ENCODE results near the gene POLDIP3. TPM values are rescaled to one million over a fixed set of nuclear protein-coding genes. Genes with fewer than 3 reads are reported as not detected.
"Not testable (repeated sequence)": the region's sequence is repeated elsewhere in the genome, so short reads cannot be mapped to it uniquely, and the experiment has no call there.

POLDIP3 gene
- total RNA-seq, 2 donors from 2014 or later = 81.9 to 102 TPM

DNA sequence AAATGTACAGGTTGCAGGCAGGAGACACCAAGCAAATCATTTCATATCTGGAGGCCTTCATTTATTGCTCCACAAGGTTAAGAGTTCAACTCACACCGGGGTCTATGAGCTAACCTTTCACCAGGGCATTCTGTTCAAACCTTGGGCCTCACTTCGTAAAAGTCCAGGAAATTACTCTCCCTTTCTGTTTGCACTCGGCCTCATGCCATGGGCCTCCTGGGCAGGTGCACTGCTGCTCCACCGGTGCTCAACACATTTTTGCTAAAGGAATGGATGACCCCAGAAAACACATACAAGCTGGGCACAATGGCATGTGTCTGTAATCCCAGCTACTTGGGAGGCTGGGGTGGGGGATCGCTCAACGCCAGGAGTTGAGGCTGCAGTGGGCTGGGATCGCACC lies 78.5 kb downstream of the POLDIP3 start:
- Histone ChIP-seq H3K9me3 (ENCODE audit: control insufficient read depth, low read length) (no peaks in the 10 kb centered on the region), H3K36me3 (ENCODE audit: control insufficient read depth, insufficient read depth, low read length) (no peaks in the 10 kb centered on the region), H3K4me3 (ENCODE audit: low read length) (no peak overlapping the region), H3K9ac (ENCODE audit: extremely low read depth, low read length, poor library complexity, severe bottlenecking) (no peak overlapping the region), H3K4me1 (ENCODE audit: control insufficient read depth, insufficient read depth, low read length) (no peaks in the 10 kb centered on the region), H3K27me3 (ENCODE audit: control insufficient read depth, insufficient read depth, low read length, poor library complexity, severe bottlenecking) (no peaks in the 10 kb centered on the region), H3K27ac (ENCODE audit: low read depth, low read length) (no peak overlapping the region)
- Mint-ChIP-seq H3K4me1 (peaks cover 2% of the 10 kb centered on the region), H3K4me3 (no peak overlapping the region), H3K27me3 (ENCODE audit: insufficient read depth) (no peaks in the 10 kb centered on the region), H3K27ac (no peak overlapping the region), H3K9me3 (no peaks in the 10 kb centered on the region), H3K36me3 (ENCODE audit: low read depth) (no peaks in the 10 kb centered on the region)
- no peak for DNase-seq
- WGBS, 2 experiments (ENCODE audit: insufficient coverage in 1 of 2, insufficient read length in 1 of 2) = 94% methylated on average over 5 to 7 of the region's 7 CpGs
- TF ChIP-seq, protein P1, sequence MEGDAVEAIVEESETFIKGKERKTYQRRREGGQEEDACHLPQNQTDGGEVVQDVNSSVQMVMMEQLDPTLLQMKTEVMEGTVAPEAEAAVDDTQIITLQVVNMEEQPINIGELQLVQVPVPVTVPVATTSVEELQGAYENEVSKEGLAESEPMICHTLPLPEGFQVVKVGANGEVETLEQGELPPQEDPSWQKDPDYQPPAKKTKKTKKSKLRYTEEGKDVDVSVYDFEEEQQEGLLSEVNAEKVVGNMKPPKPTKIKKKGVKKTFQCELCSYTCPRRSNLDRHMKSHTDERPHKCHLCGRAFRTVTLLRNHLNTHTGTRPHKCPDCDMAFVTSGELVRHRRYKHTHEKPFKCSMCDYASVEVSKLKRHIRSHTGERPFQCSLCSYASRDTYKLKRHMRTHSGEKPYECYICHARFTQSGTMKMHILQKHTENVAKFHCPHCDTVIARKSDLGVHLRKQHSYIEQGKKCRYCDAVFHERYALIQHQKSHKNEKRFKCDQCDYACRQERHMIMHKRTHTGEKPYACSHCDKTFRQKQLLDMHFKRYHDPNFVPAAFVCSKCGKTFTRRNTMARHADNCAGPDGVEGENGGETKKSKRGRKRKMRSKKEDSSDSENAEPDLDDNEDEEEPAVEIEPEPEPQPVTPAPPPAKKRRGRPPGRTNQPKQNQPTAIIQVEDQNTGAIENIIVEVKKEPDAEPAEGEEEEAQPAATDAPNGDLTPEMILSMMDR (conservative IDR thresholded peaks at IDR 0.05) = no peak

DNA sequence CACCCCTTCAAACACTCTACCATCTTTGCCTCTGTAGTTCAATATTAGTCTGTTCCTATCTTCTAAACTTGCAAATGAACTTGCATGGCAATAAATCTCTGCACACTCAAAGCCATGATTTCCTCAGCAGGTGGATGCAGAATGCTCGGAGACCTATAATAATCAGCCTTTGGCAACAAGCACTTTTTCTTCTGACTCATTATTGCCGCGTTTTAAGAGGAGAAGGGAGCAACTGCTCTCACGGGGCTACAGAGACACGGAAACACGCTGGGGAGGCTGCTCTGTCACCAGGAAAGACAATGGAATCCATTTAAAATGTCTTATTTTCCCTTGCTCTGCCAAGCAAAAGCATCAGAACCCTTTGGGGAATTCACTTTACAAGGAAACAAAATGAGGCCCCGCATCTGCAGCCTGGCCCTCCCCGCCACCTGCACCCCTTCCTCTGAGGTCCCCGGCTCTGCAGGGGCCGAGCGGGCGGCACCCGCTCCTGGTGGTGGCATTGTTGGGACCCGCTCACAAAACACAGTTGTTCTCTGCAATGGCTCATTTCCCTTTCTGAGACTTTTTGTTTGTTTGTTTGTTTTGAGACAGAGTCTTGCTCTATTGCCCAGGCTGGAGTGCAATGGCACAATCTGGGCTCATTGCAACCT lies 79.5 kb downstream of the POLDIP3 start:
- not testable (repeated sequence) for H3K9ac ChIP-seq (ENCODE audit: extremely low read depth, low read length, poor library complexity, severe bottlenecking); H3K4me1 ChIP-seq (ENCODE audit: control insufficient read depth, insufficient read depth, low read length); H3K4me1 Mint-ChIP-seq; H3K27ac Mint-ChIP-seq; H3K27me3 ChIP-seq (ENCODE audit: control insufficient read depth, insufficient read depth, low read length, poor library complexity, severe bottlenecking); H3K36me3 ChIP-seq (ENCODE audit: control insufficient read depth, insufficient read depth, low read length); H3K36me3 Mint-ChIP-seq (ENCODE audit: low read depth); H3K9me3 Mint-ChIP-seq; DNase-seq; H3K4me3 Mint-ChIP-seq; H3K27me3 Mint-ChIP-seq (ENCODE audit: insufficient read depth); H3K4me3 ChIP-seq (ENCODE audit: low read length); H3K9me3 ChIP-seq (ENCODE audit: control insufficient read depth, low read length); H3K27ac ChIP-seq (ENCODE audit: low read depth, low read length)
- 100% methylated on average over 1 of the region's 14 CpGs; no CpG with 5 or more reads in 1 of the 2 experiments for WGBS, 2 experiments (ENCODE audit: insufficient coverage in 1 of 2, insufficient read length in 1 of 2)

Other genes starting within 250 kb of the POLDIP3 start
- 1 to 10 TPM in 1 of 2 donors, under 1 TPM in 1; 0.92 to 1.1 TPM for gene NFAM1, start 182.5 kb downstream of the POLDIP3 start, total RNA-seq
- 10 to 100 TPM; 63.8 to 98.0 TPM for gene RRP7A, start 95.1 kb downstream of the POLDIP3 start, total RNA-seq
- 10 to 100 TPM; 12.6 to 12.8 TPM for gene SERHL2, start 60.9 kb downstream of the POLDIP3 start, total RNA-seq
- gene ATP5MGL, start 25.7 kb upstream of the POLDIP3 start, total RNA-seq = 1 to 10 TPM in 1 of 2 donors, under 1 TPM in 1; 0.46 to 1.8 TPM
- gene CYB5R3, start 34.5 kb upstream of the POLDIP3 start, total RNA-seq = 10 to 100 TPM; 89.5 to 92.4 TPM
- gene A4GALT, start 106.0 kb upstream of the POLDIP3 start, total RNA-seq = 1 to 10 TPM; 5.3 to 7.7 TPM
- gene ARFGAP3, start 242.4 kb upstream of the POLDIP3 start, total RNA-seq = 10 to 100 TPM; 20.5 to 36.9 TPM